H1 (cell line): ENCODE measurements around the gene CADM2. TPM values are rescaled to one million over a fixed set of nuclear protein-coding genes. Genes with fewer than 3 reads are reported as not detected.

Experiments used
- CTCF ChIA-PET: fragments of 300-600 bp; sonication (Branson Sonifier 250); formaldehyde crosslinking; loops from one replicate; lab custom pipeline; 2021; ENCODE audit not compliant: partially characterized antibody; lab: Charles Lee
- POLR2A ChIA-PET: fragments of 300-600 bp; sonication (Branson Sonifier 250); formaldehyde crosslinking; loops from one replicate; lab custom pipeline; 2021; ENCODE audit warnings: inconsistent platforms; ENCODE audit not compliant: partially characterized antibody; lab: Charles Lee
- DNase-seq, 2 experiments: peaks; one replicate each; pipeline versions ENCODE4 v3.0.0 to v3.0.0-alpha.2; 2010 to 2022; ENCODE audit warnings: low spot score in 2 of 2, low read depth in 1 of 2, mixed read lengths in 1 of 2
- FAIRE-seq: peaks from 2 replicates; lab custom pipeline; 2011; peaks lifted over from hg19 to GRCh38; lab: Jason Lieb, UNC
- H2AFZ ChIP-seq: 2 replicates; pipeline ENCODE4 v1.8.1; 2012; ENCODE audit warnings: low read length, inconsistent platforms
- H2AK5ac ChIP-seq: 2 replicates; pipeline ENCODE4 v1.6.1; 2013; ENCODE audit warnings: low read depth, low read length
- H2BK120ac ChIP-seq: replicated peaks from 2 replicates; pipeline ENCODE3; 2013; ENCODE audit warnings: low read depth, low read length, inconsistent platforms
- H2BK12ac ChIP-seq: 2 replicates; pipeline ENCODE4 v1.6.1; 2013; ENCODE audit warnings: low read depth, low read length
- H2BK15ac ChIP-seq: 2 replicates; pipeline ENCODE4 v1.6.1; 2013; ENCODE audit warnings: low read length
- H2BK20ac ChIP-seq: 2 replicates; pipeline ENCODE4 v1.6.1; 2013; ENCODE audit warnings: low read length
- H2BK5ac ChIP-seq: 2 replicates; pipeline ENCODE4 v1.6.1; 2013; ENCODE audit warnings: low read depth, low read length
- H3K14ac ChIP-seq: 2 replicates; pipeline ENCODE4 v1.6.1; 2013; ENCODE audit warnings: inconsistent platforms; ENCODE audit not compliant: insufficient read length
- H3K18ac ChIP-seq: 2 replicates; pipeline ENCODE4 v1.6.1; 2013; ENCODE audit warnings: low read length; ENCODE audit errors: extremely low read depth
- H3K23ac ChIP-seq: 2 replicates; pipeline ENCODE4 v1.6.1; 2013; ENCODE audit warnings: inconsistent platforms; ENCODE audit not compliant: insufficient read length
- H3K23me2 ChIP-seq: 2 replicates; pipeline ENCODE4 v1.6.1; 2013; ENCODE audit warnings: low read depth, low read length
- H3K27ac ChIP-seq: 2 replicates; pipeline ENCODE4 v1.6.1; 2011; ENCODE audit warnings: low read depth, low read length, inconsistent platforms
- H3K27me3 ChIP-seq, 4 experiments: replicated peaks in 1 of 4; 1 replicate in 1 of 4; 2 replicates in 3 of 4; pipeline versions ENCODE4 v1.6.1 to v1.8.1; 2011 to 2013; ENCODE audit warnings: low read length in 3 of 4, mild to moderate bottlenecking in 3 of 4, inconsistent platforms in 2 of 4, mixed read lengths in 2 of 4, moderate library complexity in 1 of 4; ENCODE audit not compliant: control insufficient read depth in 3 of 4, insufficient read depth in 3 of 4; ENCODE audit errors: extremely low read depth in 1 of 4
- H3K36me3 ChIP-seq, 4 experiments: 2 replicates each; pipeline versions ENCODE4 v1.6.1 to v1.8.1; 2011 to 2013; ENCODE audit warnings: mild to moderate bottlenecking in 4 of 4, low read length in 3 of 4, moderate library complexity in 2 of 4, control low read depth in 1 of 4, inconsistent platforms in 1 of 4; ENCODE audit not compliant: insufficient read depth in 4 of 4, control insufficient read depth in 2 of 4
- H3K4ac ChIP-seq: replicated peaks from 2 replicates; pipeline ENCODE3; 2013; ENCODE audit warnings: low read length, low read depth, mixed read lengths, inconsistent platforms; ENCODE audit not compliant: insufficient read length
- H3K4me1 ChIP-seq, 4 experiments: replicated peaks in 1 of 4; 1 replicate in 1 of 4; 2 replicates in 3 of 4; pipeline versions ENCODE4 v1.6.1 to v1.8.1; 2011 to 2013; ENCODE audit warnings: low read length in 3 of 4, inconsistent platforms in 2 of 4, mixed read lengths in 1 of 4; ENCODE audit not compliant: insufficient read depth in 4 of 4, control insufficient read depth in 3 of 4
- H3K4me2 ChIP-seq, 2 experiments: 2 replicates each; pipeline versions ENCODE4 v1.6.1 to v1.8.1; 2011 to 2013; ENCODE audit warnings: low read depth in 2 of 2, low read length in 2 of 2, control low read depth in 1 of 2, inconsistent platforms in 1 of 2, mild to moderate bottlenecking in 1 of 2; ENCODE audit not compliant: insufficient read depth in 1 of 2
- H3K4me3 ChIP-seq, 4 experiments: fragments of 200-600, 300-600 bp in 1 of 4; sonication (generic), shearing (Covaris generic), sonication (Bioruptor Twin) in 1 of 4; 2 replicates each; pipeline versions ENCODE4 v1.5.1 to v1.8.1; 2011 to 2016; ENCODE audit warnings: low read length in 4 of 4, low read depth in 3 of 4, control low read depth in 2 of 4, inconsistent platforms in 2 of 4, mild to moderate bottlenecking in 2 of 4, mixed read lengths in 1 of 4, moderate library complexity in 1 of 4; ENCODE audit not compliant: insufficient read depth in 2 of 4; ENCODE audit errors: extremely low read depth in 1 of 4
- H3K56ac ChIP-seq: replicated peaks from 2 replicates; pipeline ENCODE3; 2013; ENCODE audit warnings: low read depth, mild to moderate bottlenecking, mixed read lengths, low read length, inconsistent platforms; ENCODE audit not compliant: insufficient read length
- H3K79me1 ChIP-seq: 2 replicates; pipeline ENCODE4 v1.6.1; 2013; ENCODE audit warnings: low read depth, low read length, control low read depth
- H3K79me2 ChIP-seq, 2 experiments: 2 replicates each; pipeline versions ENCODE4 v1.6.1 to v1.8.1; 2012 to 2013; ENCODE audit warnings: low read length in 2 of 2, mild to moderate bottlenecking in 2 of 2, inconsistent platforms in 1 of 2; ENCODE audit not compliant: insufficient read depth in 2 of 2, control insufficient read depth in 1 of 2
- H3K9ac ChIP-seq, 4 experiments: replicated peaks in 1 of 4; 1 replicate in 1 of 4; 2 replicates in 3 of 4; pipeline versions ENCODE4 v1.6.1 to v1.8.1; 2011 to 2013; ENCODE audit warnings: low read depth in 3 of 4, low read length in 3 of 4, control low read depth in 2 of 4, mild to moderate bottlenecking in 2 of 4, moderate library complexity in 2 of 4, inconsistent platforms in 1 of 4; ENCODE audit errors: extremely low read depth in 1 of 4
- H3K9me3 ChIP-seq, 2 experiments: 2 replicates each; pipeline versions ENCODE4 v1.6.1 to v1.8.1; 2012 to 2013; ENCODE audit warnings: mild to moderate bottlenecking in 2 of 2, moderate library complexity in 2 of 2, control low read depth in 1 of 2, inconsistent platforms in 1 of 2, low read depth in 1 of 2, low read length in 1 of 2, mixed read lengths in 1 of 2; ENCODE audit not compliant: insufficient read depth in 2 of 2
- H4K20me1 ChIP-seq, 2 experiments: replicated peaks in 1 of 2; 2 replicates each; pipeline versions ENCODE3 to v1.8.1; 2011 to 2013; ENCODE audit warnings: inconsistent platforms in 2 of 2, low read length in 2 of 2, mild to moderate bottlenecking in 1 of 2; ENCODE audit not compliant: insufficient read depth in 2 of 2, control insufficient read depth in 1 of 2
- H4K5ac ChIP-seq: 2 replicates; pipeline ENCODE4 v1.6.1; 2013; ENCODE audit warnings: low read length, low read depth, mixed read lengths, inconsistent platforms; ENCODE audit not compliant: insufficient read length
- H4K8ac ChIP-seq: 2 replicates; pipeline ENCODE4 v1.8.0; 2013; ENCODE audit warnings: mild to moderate bottlenecking, moderate library complexity, low read length, inconsistent platforms; ENCODE audit not compliant: insufficient read depth; ENCODE audit errors: extremely low read depth
- H4K91ac ChIP-seq: replicated peaks from 2 replicates; pipeline ENCODE3; 2013; ENCODE audit warnings: low read length, mixed read lengths, inconsistent platforms; ENCODE audit not compliant: insufficient read length
- BRCA1 ChIP-seq: IDR thresholded peaks from 2 replicates; pipeline ENCODE4 v1.6.1; 2012; ENCODE audit warnings: low read depth, low read length, improper control_type of control experiment
- CBX5 ChIP-seq: fragments of 300-800, 300-1000 bp; sonication (generic); IDR thresholded peaks from 2 replicates; pipeline ENCODE4 v1.7.1; 2016; ENCODE audit warnings: antibody characterized with exemption, low read length, low read depth
- CEBPB ChIP-seq: IDR thresholded peaks from 2 replicates; pipeline ENCODE4 v1.6.1; 2012; ENCODE audit warnings: low read depth, low read length
- EP300 ChIP-seq, 2 experiments: IDR thresholded peaks; 1 replicate in 1 of 2; 2 replicates in 1 of 2; pipeline ENCODE4 v1.6.1; 2011 to 2012; ENCODE audit warnings: low read depth in 2 of 2, low read length in 2 of 2, mild to moderate bottlenecking in 2 of 2, borderline replicate concordance in 1 of 2, inconsistent platforms in 1 of 2, moderate library complexity in 1 of 2
- GABPA ChIP-seq: IDR thresholded peaks from 2 replicates; pipeline ENCODE4 v1.6.1; 2011; ENCODE audit warnings: mild to moderate bottlenecking, low read length, moderate library complexity, borderline replicate concordance; ENCODE audit not compliant: insufficient read depth
- KDM4A ChIP-seq: IDR thresholded peaks from one replicate; pipeline ENCODE4 v1.7.1; 2012; ENCODE audit warnings: low read depth, mild to moderate bottlenecking, moderate library complexity, low read length, inconsistent platforms; ENCODE audit not compliant: severe bottlenecking
- MAFK ChIP-seq: IDR thresholded peaks from 2 replicates; pipeline ENCODE4 v1.6.1; 2012; ENCODE audit warnings: low read depth, mild to moderate bottlenecking, improper control_type of control experiment, low read length
- PHF8 ChIP-seq: fragments of 200-600 bp; sonication (generic); conservative IDR thresholded peaks from 2 replicates; pipeline ENCODE4 v1.7.1; 2012; ENCODE audit warnings: low read depth, mild to moderate bottlenecking, inconsistent platforms, low read length, moderate library complexity
- POLR2AphosphoS5 ChIP-seq: IDR thresholded peaks from 2 replicates; pipeline ENCODE4 v1.6.1; 2011; ENCODE audit warnings: low read depth, low read length
- RBBP5 ChIP-seq: IDR thresholded peaks from 2 replicates; pipeline ENCODE4 v1.7.1; 2012; ENCODE audit warnings: low read depth, mild to moderate bottlenecking, inconsistent platforms, low read length, moderate library complexity, borderline replicate concordance
- RXRA ChIP-seq: IDR thresholded peaks from 2 replicates; pipeline ENCODE4 v1.6.1; 2011; ENCODE audit warnings: low read depth, mild to moderate bottlenecking, low read length, moderate library complexity; ENCODE audit not compliant: insufficient read depth
- SIRT6 ChIP-seq: IDR thresholded peaks from one replicate; pipeline ENCODE4 v1.7.1; 2012; ENCODE audit warnings: low read length, inconsistent platforms
- SP2 ChIP-seq: IDR thresholded peaks from 2 replicates; pipeline ENCODE4 v1.6.1; 2012; ENCODE audit warnings: mild to moderate bottlenecking, low read length, inconsistent platforms
- ZNF274 ChIP-seq: IDR thresholded peaks from 2 replicates; pipeline ENCODE4 v1.7.0; 2012; ENCODE audit warnings: low read length, borderline replicate concordance; ENCODE audit errors: extremely low read depth
- WGBS, 2 experiments: shearing (Covaris generic) in 1 of 2; methylation state at CpG; one replicate each; pipeline versions ENCODE4 v1.1.6 to v1.1.7; 2013 to 2015; ENCODE audit warnings: low lambda C conversion rate in 2 of 2, mixed read lengths in 2 of 2, inconsistent platforms in 1 of 2, low coverage in 1 of 2, missing lambda C conversion rate in 1 of 2; ENCODE audit not compliant: insufficient replicate concordance in 2 of 2, insufficient coverage in 1 of 2, insufficient read length in 1 of 2; ENCODE audit errors: extremely low coverage in 1 of 2, missing lambda C conversion rate in 1 of 2; 5-methylcytosine and 5-hydroxymethylcytosine counted together
- polyA plus RNA-seq, 7 experiments: library from polyadenylated mRNA; depleted of rRNA in 3 of 7; stranded (reverse) in 5 of 7; unstranded in 2 of 7; fragments of >200 nt in 5 of 7; fragments of 200-250 nt in 2 of 7; gene quantifications; 1 replicate in 5 of 7; 2 replicates in 1 of 7; 4 replicates in 1 of 7; pipeline versions ENCODE4 v1.2.1 to v1.2.3, GENCODE V29; 2011 to 2013; ENCODE audit warnings: missing spikeins in 2 of 7, mixed read lengths in 2 of 7
- total RNA-seq: library from RNA; stranded (reverse); fragmentation: NEBNext Ultra II Directional; extraction: Animal tissue kit (Norgen Biotek cat#: 25700); gene quantifications from 2 replicates; pipeline ENCODE4 v1.2.1, GENCODE V29; 2021

The CADM2 gene
- total and polyA plus RNA-seq, 2 of the 8 experiments (the other 6 are each of a cell fraction or from before 2014, with no cell fraction given): 14.9 to 20.9 TPM

DNA sequence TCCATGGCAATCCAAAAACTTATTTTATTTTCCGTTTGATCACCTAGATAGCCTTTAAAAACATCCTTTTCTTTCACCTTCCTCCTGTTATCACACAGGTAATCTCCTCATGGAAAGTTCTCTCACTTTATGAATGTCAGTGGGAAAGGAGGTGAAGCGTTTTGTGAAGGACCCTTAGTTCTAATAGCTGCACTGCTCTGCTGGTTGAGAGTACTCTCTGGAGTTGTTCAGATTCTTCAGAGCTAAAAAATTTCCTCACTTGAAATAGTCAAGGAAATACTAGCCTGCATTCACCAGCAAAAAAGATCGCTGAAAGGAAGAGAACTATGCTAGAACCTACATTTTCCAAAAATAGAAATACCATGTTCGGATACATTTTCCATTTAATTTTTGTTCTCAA is 1097.2 kb downstream of the CADM2 start:
- no peak for DNase-seq
- FAIRE-seq: no peak
- H3K56ac ChIP-seq: no peak overlapping the region
- no peak overlapping the region for H2BK20ac ChIP-seq
- no peaks in the 10 kb centered on the region for H4K20me1 ChIP-seq
- no peak overlapping the region for H4K5ac ChIP-seq
- H2BK15ac ChIP-seq: no peak overlapping the region
- 86% methylated on average over 4 of the region's 4 CpGs; no CpG with 5 or more reads in 1 of the 2 experiments for WGBS, 2 experiments
- no peak overlapping the region for H3K23ac ChIP-seq
- no peak overlapping the region for H4K8ac ChIP-seq
- no peaks in the 10 kb centered on the region for H3K4me1 ChIP-seq
- no peaks in the 10 kb centered on the region for H3K36me3 ChIP-seq
- H3K18ac ChIP-seq: no peak overlapping the region
- no peak overlapping the region for H3K14ac ChIP-seq
- POLR2A ChIA-PET: interaction anchor here (0.6 kb wide), 1 partner anchor 883 kb away, joined by 3 read pairs; no protein-coding TSS in a partner anchor
- H3K4me2 ChIP-seq: no peak overlapping the region
- H3K27me3 ChIP-seq: no peaks in the 10 kb centered on the region
- no peak overlapping the region for H2BK12ac ChIP-seq
- no peak overlapping the region for H2AFZ ChIP-seq
- H3K9me3 ChIP-seq: no peaks in the 10 kb centered on the region
- no peak overlapping the region for H4K91ac ChIP-seq
- H2BK5ac ChIP-seq: no peak overlapping the region
- H3K27ac ChIP-seq: no peak overlapping the region
- H3K4ac ChIP-seq: no peak overlapping the region
- H2AK5ac ChIP-seq: no peak overlapping the region
- H3K9ac ChIP-seq: no peak overlapping the region
- H3K4me3 ChIP-seq: no peak overlapping the region
- no peaks in the 10 kb centered on the region for H3K79me2 ChIP-seq
- H3K23me2 ChIP-seq: no peaks in the 10 kb centered on the region
- no peak overlapping the region for H2BK120ac ChIP-seq
- no peaks in the 10 kb centered on the region for H3K79me1 ChIP-seq
- CTCF ChIA-PET: no interaction called here
- TF ChIP-seq PHF8 (no peak), CEBPB (no peak), GABPA (no peak), POLR2AphosphoS5 (no peak), SP2 (no peak), ZNF274 (no peak), RBBP5 (no peak), CBX5 (no peak), BRCA1 (no peak), SIRT6 (no peak), KDM4A (no peak), EP300 (IDR thresholded peaks at IDR 0.05; ENCODE audit: borderline replicate concordance in 1 of 2, low read depth in 2 of 2, low read length in 2 of 2) (no peak), RXRA (no peak), MAFK (no peak)
